GM23338 (cell line): ENCODE measurements around the gene KRT16. TPM values are rescaled to one million over a fixed set of nuclear protein-coding genes. Genes with fewer than 3 reads are reported as not detected.
A peak's percentile ranks its signal among the peaks of the same experiment; 100 is the strongest.

Experiments
- ATAC-seq: fragments of 200-7000 bp; cut with Tn5 transposase; 3 replicates; pipeline ENCODE4 v1.9.1; 2020
- DNase-seq: peaks from one replicate; pipeline ENCODE4 v3.0.0-alpha.2; 2015; ENCODE audit warnings: low spot score
- H2AFZ ChIP-seq: fragments of 200-600 bp; sonication (generic); 2 replicates; pipeline ENCODE4 v1.8.0; 2016; ENCODE audit warnings: antibody characterized with exemption, mild to moderate bottlenecking, moderate library complexity
- H3F3A ChIP-seq: fragments of 200-600 bp; sonication (generic); replicated peaks from 2 replicates; pipeline ENCODE4 v1.8.0; 2017; ENCODE audit warnings: antibody characterized with exemption, mixed run types, low read depth
- H3K27ac ChIP-seq: fragments of 200-600 bp; sonication (generic); 2 replicates; pipeline ENCODE4 v1.6.1; 2016; ENCODE audit warnings: low read depth
- H3K27me3 ChIP-seq: fragments of 200-600 bp; sonication (generic); 2 replicates; pipeline ENCODE4 v1.8.0; 2016; ENCODE audit warnings: mild to moderate bottlenecking, mixed run types, moderate library complexity; ENCODE audit not compliant: insufficient read depth
- H3K36me3 ChIP-seq: fragments of 200-600 bp; sonication (generic); 2 replicates; pipeline ENCODE4 v1.8.0; 2016; ENCODE audit warnings: mild to moderate bottlenecking; ENCODE audit not compliant: insufficient read depth
- H3K4me1 ChIP-seq: fragments of 200-600 bp; sonication (generic); 2 replicates; pipeline ENCODE4 v1.8.0; 2016; ENCODE audit warnings: mild to moderate bottlenecking, moderate library complexity; ENCODE audit not compliant: insufficient read depth
- H3K4me2 ChIP-seq: fragments of 200-600 bp; sonication (generic); 2 replicates; pipeline ENCODE4 v1.7.1; 2017; ENCODE audit warnings: mixed run types
- H3K4me3 ChIP-seq: fragments of 200-600 bp; sonication (generic); 2 replicates; pipeline ENCODE4 v1.6.1; 2016; ENCODE audit warnings: mixed run types
- H3K79me2 ChIP-seq: fragments of 200-600 bp; sonication (generic); replicated peaks from 2 replicates; pipeline ENCODE4 v1.8.0; 2017; ENCODE audit warnings: mild to moderate bottlenecking; ENCODE audit not compliant: insufficient read depth
- H3K9me2 ChIP-seq: fragments of 200-600 bp; sonication (generic); 2 replicates; pipeline ENCODE4 v1.8.0; 2017; ENCODE audit not compliant: insufficient read depth
- H4K20me1 ChIP-seq: fragments of 200-600 bp; sonication (generic); replicated peaks from 2 replicates; pipeline ENCODE4 v1.8.0; 2017; ENCODE audit warnings: mild to moderate bottlenecking; ENCODE audit not compliant: insufficient read depth
- H3K27ac Mint-ChIP-seq: 2 replicates; pipeline ENCODE4 v1.8.0; 2020; ENCODE audit warnings: inconsistent platforms, mild to moderate bottlenecking, moderate library complexity, mixed read lengths
- H3K27me3 Mint-ChIP-seq: 3 replicates; pipeline ENCODE4 v1.8.0; 2022; ENCODE audit warnings: low read depth, mild to moderate bottlenecking, moderate library complexity, mixed read lengths, inconsistent platforms; ENCODE audit not compliant: insufficient read depth, poor library complexity
- H3K36me3 Mint-ChIP-seq: 3 replicates; pipeline ENCODE4 v1.8.0; 2021; ENCODE audit warnings: low read depth, mild to moderate bottlenecking, inconsistent platforms, moderate library complexity, mixed read lengths
- H3K4me1 Mint-ChIP-seq: 3 replicates; pipeline ENCODE4 v1.8.0; 2020; ENCODE audit warnings: mild to moderate bottlenecking, inconsistent platforms, mixed read lengths
- H3K4me3 Mint-ChIP-seq: 3 replicates; pipeline ENCODE4 v1.8.0; 2021; ENCODE audit warnings: moderate library complexity, mild to moderate bottlenecking, inconsistent platforms, mixed read lengths
- H3K9me3 Mint-ChIP-seq: 3 replicates; pipeline ENCODE4 v1.8.0; 2020; ENCODE audit warnings: moderate library complexity, mild to moderate bottlenecking, inconsistent platforms, mixed read lengths
- CREB1 ChIP-seq: fragments of 250-450 bp; sonication (Bioruptor Pico); IDR thresholded peaks from 2 replicates; pipeline ENCODE4 v1.5.0; 2020; ENCODE audit warnings: low read depth, mild to moderate bottlenecking, moderate library complexity
- CTCF ChIP-seq, 2 experiments: fragments of 200-600 bp in 1 of 2; sonication (generic) in 1 of 2; conservative IDR thresholded peaks; 2 replicates each; pipeline versions ENCODE4 v1.5.1 to v1.6.1; 2016 to 2017; ENCODE audit warnings: antibody characterized with exemption in 2 of 2, low read depth in 2 of 2, mild to moderate bottlenecking in 2 of 2, moderate library complexity in 1 of 2
- EZH2 ChIP-seq: fragments of 200-600 bp; sonication (generic); IDR thresholded peaks from one replicate; pipeline ENCODE4 v1.8.0; 2017; ENCODE audit warnings: antibody characterized with exemption, mild to moderate bottlenecking, low read depth; ENCODE audit not compliant: unreplicated experiment
- JUNB ChIP-seq: IDR thresholded peaks from one replicate; pipeline ENCODE4 v1.6.1; 2016; ENCODE audit warnings: antibody characterized with exemption; ENCODE audit not compliant: unreplicated experiment
- ZNF462 ChIP-seq: fragments of 250-450 bp; sonication (Bioruptor Pico); IDR thresholded peaks from 2 replicates; pipeline ENCODE4 v1.5.0; 2020; ENCODE audit warnings: mild to moderate bottlenecking, moderate library complexity
- polyA plus RNA-seq: library from polyadenylated mRNA; unstranded; fragments of >200 nt; fragmentation: Nextera tagmentation; extraction: Ambion mirVana; gene quantifications from 2 replicates; pipeline ENCODE4 v1.2.1, GENCODE V29; 2016
- total RNA-seq: library from RNA; depleted of rRNA; stranded (reverse); fragments of >200 nt; shearing (Covaris generic); gene quantifications from 2 replicates; pipeline ENCODE4 v1.2.3, GENCODE V29; 2014

KRT16 gene
- total and polyA plus RNA-seq, 2 experiments from 2014 or later, result not detected

GRCh38 chr17:41649923-41650519 is 37.5 kb upstream of the KRT16 start (continued):
- TF ChIP-seq ZNF462 (CRISPR knock-in tag), result no peak
- no peak for TF ChIP-seq EZH2
- no peak for TF ChIP-seq JUNB

- ATAC-seq (peak; percentile 92), DNase-seq (peak; percentile 94)
- no peaks in the 10 kb centered on the region for H4K20me1 ChIP-seq
- Mint-ChIP-seq H3K9me3 (no peaks in the 10 kb centered on the region), H3K4me1 (peaks cover 4% of the 10 kb centered on the region; the same call in 1 of the 3 replicates), H3K4me3 (peak overlapping the region; percentile 73), H3K27me3 (peaks cover 4% of the 10 kb centered on the region), H3K27ac (0 out of 2 replicates have a peak overlapping the region, but pooled peaks have one; percentile 61), H3K36me3 (no peaks in the 10 kb centered on the region)
- no peaks in the 10 kb centered on the region for H3K9me2 ChIP-seq
- H3K4me1 ChIP-seq, result no peaks in the 10 kb centered on the region
- no peaks in the 10 kb centered on the region for H3K79me2 ChIP-seq
- H3K36me3 ChIP-seq, result no peaks in the 10 kb centered on the region
- H3F3A ChIP-seq, result no peaks in the 10 kb centered on the region
- H2AFZ ChIP-seq, result peak overlapping the region; percentile 99
- no peak overlapping the region for H3K27ac ChIP-seq
- H3K4me3 ChIP-seq, result peak overlapping the region; percentile 69
- peak; percentile 89 to 91 for TF ChIP-seq CTCF (conservative IDR thresholded peaks at IDR 0.05; ENCODE audit: low read depth in 2 of 2)
- TF ChIP-seq ZNF462 (CRISPR knock-in tag), result no peak
- 0 out of 2 replicates have a peak, but pooled peaks have one; percentile 5 for TF ChIP-seq CREB1
- H3K27me3 ChIP-seq, result no peaks in the 10 kb centered on the region
- H3K4me2 ChIP-seq, result peak overlapping the region; percentile 87
These were observed 36.0 kb upstream of the KRT16 start for GRCh38 chr17:41648411-41649195.
